Activated CD4-positive, alpha-beta T cell treated with anti-CD3 and anti-CD28 coated beads, Interleukin-2, amount 50 U/mL, for 1 hour (primary cell): ENCODE data around the gene ALDH3B2.

ENCODE experiments used
- DNase-seq: peaks from one replicate; pipeline ENCODE4 v3.0.0-alpha.2; 2020

ALDH3B2 gene

GRCh38 chr11:67612751-67613150, 61.7 kb downstream of the ALDH3B2 start:
- DNase-seq, result no peak
